ENCODE data around the gene SLC38A11.
"Not testable (repeated sequence)": the region's sequence is repeated elsewhere in the genome, so short reads cannot be mapped to it uniquely, and the experiment has no call there.

The SLC38A11 gene, protein sequence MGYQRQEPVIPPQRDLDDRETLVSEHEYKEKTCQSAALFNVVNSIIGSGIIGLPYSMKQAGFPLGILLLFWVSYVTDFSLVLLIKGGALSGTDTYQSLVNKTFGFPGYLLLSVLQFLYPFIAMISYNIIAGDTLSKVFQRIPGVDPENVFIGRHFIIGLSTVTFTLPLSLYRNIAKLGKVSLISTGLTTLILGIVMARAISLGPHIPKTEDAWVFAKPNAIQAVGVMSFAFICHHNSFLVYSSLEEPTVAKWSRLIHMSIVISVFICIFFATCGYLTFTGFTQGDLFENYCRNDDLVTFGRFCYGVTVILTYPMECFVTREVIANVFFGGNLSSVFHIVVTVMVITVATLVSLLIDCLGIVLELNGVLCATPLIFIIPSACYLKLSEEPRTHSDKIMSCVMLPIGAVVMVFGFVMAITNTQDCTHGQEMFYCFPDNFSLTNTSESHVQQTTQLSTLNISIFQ

DNA sequence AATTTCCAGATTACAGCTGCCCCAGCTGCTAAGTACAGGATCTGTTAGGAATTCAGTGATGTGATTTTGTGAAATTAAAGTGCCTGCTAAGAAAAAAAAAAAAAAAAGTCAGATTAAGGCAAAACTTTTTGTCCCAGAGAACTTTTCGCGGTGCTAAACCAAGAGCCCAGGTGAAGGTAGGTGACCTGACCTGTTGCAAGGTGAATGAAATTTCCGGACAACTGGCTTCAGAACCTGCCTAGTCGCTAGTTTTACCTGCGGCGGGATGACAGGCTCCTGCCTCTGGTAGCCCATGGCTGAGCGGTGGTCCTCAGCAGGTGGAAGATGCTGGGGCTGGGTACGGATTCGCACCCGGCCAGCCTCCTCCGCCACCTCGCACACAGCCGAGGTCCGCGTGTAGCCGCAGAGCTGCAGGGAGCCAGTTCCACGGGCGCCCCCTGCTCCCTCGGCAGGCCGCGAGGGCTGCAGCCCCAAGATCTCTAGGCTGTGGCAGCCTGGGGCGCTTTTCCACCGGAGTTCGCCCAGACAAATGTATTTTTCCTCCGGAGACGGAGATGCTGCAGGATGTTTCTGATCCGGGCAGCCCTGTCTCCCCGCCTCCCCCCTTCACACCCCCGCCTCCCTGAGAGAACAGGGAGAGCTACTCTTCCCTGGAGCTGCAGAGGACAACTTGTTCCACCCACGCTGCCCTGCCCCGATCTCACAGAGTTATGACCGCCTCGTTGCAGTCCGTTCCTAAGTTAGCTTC lies at the start of gene SLC38A11:
Gene SLC38A11, minus strand, starts transcription at position 572 of the 748 bp plus-strand sequence. Its CDS starts 278 bp downstream, at position 294.
- ATAC-seq: no peak
- no peak for DNase-seq

DNA sequence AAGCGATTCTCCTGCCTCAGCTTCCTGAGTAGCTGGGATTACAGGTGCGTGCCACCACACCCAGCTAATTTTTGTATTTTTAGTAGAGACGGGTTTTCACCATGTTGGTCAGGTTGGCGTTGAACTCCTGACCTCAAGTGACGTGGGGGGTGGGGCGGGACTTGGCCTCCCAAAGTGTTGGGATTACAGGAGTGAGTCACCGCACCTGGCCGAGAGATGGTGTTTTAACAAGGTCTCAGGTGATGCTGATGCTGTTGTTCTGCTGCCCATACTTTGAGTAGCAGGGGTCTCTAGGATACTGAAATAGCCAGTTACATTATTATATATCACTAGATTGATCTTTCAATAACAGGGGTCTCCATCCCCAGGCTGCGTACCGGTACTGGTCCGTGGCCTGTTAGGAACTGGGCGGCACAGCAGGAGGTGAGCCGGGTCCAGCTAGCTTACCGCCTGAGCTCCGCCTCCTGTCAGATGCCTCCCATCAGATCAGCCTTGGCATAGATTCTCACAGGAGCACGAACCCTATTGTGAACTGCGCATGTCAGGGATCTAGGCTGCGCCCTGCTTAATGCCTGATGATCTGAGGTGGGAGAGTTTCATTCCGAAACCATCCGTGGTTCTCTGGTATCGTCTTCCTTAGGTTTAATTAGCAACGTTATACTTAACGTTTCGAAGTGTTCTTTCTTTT lies 48.3 kb upstream of the SLC38A11 start:
- no peak for ATAC-seq
- DNase-seq: no peak

DNA sequence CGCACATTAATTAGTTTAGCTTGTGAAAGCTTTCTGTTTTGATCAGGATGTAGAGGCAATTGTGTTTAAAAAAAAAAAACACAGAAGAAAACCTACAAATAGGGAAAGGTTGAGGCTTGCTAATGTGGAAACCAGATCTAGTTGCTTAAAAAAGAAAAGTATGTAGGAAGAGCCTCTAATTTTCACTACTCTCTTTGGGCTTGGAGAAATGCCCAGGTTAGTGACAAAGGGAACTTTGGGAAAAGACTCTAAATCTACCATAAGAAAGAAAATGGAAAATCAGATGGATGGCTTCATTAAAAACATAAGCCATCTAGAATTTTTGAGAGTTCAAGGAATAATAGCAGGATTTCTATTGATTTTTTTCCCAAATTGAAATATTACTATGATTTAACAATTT lies 47.3 kb upstream of the SLC38A11 start:
- ATAC-seq (no peak), DNase-seq (no peak)

DNA sequence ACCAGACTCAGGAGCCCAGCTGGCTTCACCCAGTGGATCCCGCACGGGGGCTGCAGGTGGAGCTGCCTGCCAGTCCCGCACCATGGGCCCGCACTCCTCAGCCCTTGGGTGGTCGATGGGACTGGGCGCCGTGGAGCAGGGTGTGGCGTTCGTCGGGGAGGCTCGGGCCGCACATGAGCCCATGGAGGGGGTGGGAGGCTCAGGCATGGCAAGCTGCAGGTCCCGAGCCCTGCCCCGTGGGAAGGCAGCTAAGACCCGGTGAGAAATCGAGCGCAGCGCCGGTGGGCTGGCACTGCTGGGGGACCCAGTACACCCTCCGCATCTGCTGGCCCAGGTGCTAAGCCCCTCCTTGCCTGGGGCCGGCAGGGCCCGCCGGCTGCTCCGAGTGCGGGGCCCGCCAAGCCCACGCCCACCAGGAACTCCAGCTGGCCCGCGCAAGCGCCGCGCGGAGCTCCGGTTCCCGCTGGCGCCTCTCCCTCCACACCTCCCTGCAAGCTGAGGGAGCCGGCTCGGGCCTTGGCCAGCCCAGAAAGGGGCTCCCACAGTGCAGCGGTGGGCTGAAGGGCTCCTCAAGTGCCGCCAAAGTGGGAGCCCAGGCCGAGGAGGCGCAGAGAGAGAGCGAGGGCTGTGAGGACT lies 39.5 kb upstream of the SLC38A11 start:
- DNase-seq, ATAC-seq: not testable (repeated sequence)

DNA sequence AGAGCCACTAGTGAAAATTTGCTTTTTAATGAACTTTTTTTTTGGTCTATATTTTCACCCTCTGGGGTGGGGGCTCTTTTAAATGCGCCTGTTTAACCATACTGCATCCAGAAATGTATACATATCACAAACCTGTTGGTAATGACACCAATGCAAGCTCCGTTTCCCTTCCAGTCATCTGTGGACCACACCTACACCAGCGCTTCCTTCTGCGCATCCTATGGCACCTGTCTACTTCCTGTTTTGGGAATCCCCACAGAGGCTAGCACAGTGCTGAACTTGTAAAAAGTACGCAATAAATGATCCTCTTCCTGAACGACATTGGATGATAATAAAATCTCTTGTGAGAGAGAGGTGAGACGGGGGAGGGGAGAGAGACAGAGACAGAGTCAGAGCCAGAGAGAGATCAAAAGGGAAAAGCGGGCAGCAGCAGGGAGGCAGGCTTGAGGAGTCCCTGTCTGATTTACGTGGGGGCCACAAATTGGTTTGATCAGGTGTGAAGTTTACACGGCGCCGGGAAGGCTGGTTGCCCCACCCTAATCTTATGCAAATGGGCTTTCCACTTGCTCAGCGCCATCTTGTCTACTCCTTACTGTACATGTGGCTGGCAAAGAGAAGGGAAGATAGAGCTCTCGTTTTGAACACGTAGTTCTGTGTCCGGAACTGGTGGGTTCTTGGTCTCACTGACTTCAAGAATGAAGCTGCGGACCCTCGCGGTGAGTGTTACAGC lies 38.1 kb upstream of the SLC38A11 start:
- ATAC-seq (no peak), DNase-seq (no peak)

DNA sequence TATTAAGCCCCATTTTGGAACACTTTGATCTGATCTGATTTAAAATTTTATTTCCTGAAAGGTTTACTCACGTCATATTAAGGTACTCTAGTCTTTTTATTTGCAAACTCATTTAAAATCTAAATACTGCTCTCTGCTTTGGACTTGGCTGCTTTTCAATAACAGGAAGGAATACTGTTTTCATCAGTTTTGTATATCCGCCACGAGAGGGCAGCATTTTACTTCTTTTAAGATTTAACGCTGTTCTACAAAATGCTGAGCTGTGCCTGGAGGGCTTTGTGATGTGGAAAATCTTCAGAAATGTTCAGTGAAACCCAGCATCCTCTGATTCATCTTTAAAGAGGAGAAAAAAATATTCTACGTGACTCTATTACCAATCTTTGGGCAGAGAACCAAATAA lies 37.5 kb upstream of the SLC38A11 start:
- ATAC-seq (peak; percentile 54), DNase-seq (peak; percentile 42)

DNA sequence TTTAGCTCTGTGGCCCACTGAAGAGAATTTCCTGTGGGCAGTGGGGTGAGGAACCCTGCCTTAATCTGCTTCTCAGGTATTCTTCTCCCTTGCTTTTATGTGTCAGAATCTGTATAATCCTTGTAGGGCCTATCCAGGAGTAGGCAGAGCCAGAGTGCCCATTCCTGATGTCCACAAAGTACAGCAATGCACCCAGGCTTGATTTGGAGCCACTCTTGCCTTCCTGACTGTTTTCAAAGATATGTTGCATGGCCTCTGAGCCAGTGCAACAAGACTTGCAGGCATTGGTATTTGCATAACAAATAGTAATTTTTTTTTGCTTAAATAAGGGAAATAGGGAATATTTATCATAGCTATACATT lies 36.7 kb upstream of the SLC38A11 start:
- ATAC-seq, DNase-seq: not testable (repeated sequence)

DNA sequence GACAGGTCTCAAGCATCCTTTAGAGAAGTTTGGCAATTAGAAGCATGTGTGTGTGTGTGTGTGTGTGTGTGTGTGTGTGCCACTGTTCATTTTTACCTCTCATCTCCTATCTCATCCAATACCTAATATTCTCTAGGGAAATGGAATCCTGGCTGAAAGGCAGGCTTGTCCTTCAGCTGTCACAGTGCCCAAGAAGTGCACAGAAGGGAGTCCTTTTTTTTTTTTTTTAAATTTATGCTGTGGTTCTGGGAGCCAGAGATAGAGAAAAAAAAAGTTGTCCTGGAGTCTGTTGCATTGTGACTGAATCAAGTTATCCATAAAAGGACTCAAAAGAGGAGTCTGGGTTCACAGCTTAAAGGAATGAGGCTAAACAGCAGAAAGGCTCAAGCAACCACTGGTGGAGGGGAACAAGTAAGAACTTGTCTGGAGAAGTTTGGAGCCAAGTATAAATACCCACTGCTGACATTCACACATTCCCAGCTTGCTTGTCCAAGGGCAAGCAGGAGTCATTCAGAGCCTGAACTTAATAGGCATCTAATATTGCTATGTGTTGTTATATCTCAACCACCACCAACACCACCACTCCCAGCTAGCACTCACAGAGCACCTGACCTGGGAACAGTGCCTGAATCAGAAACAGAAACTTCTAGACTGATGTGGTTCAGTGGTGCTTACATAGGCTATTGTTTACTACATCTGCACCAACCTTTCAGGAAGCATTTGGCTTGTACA lies 36.2 kb upstream of the SLC38A11 start:
- peak; percentile 33 for ATAC-seq
- not testable (repeated sequence) for DNase-seq

DNA sequence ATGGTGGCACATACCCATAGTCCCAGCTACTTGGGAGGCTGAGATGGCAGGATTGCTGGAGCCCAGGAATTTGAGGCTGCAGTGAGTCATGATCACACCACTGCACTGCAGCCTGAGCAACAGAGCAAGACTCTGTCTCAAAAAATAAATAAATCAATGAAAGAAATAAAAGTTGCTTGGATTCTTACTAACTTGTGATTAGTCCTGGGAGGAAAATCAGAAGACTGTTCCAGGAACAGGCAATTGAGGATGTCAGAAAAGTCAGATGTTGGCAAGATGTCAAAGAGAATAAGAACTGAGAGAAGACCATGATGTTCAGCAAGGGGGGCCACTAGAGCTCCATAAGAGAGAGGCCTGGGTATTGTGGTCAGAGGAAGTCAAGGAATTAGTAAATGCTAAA lies 35.6 kb upstream of the SLC38A11 start:
- not testable (repeated sequence) for DNase-seq, ATAC-seq

DNA sequence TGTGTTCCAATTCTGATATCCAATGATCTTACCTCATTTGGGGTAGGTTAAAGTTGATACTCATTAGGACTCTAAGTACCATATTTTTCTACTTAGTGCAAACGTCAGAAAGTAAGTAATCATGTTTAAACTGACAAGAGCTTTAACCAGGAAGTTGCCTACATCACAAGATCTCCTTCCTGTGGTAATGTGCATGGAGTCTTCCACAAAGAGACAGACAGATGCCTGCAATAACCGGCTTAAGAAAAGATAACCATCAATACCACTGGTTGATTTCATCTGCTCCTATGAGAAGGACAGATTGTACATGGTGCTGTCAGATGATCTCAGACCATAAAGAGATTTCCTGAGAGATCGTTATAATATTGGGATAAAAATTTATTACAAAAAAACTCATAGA lies 33.5 kb upstream of the SLC38A11 start:
- DNase-seq, ATAC-seq: not testable (repeated sequence)

DNA sequence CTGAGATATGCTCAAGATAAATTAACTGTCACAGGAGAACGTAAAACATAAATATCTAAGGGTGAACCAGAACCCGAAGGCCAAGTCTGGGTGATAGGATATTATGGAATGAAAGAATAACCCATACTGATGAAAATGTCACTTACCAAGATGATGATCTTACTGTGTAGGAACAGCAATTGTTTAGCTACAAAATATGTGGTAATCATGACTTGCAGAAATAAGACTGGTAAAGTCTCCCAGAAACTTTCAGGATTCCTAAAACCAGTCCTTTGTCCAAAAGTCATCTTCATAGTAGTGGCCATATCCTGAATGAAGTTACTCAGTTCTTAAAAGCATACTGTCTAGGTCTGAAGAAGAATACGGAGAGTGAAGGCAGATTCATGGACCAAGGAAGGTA lies 30.7 kb upstream of the SLC38A11 start:
- ATAC-seq, DNase-seq: not testable (repeated sequence)

DNA sequence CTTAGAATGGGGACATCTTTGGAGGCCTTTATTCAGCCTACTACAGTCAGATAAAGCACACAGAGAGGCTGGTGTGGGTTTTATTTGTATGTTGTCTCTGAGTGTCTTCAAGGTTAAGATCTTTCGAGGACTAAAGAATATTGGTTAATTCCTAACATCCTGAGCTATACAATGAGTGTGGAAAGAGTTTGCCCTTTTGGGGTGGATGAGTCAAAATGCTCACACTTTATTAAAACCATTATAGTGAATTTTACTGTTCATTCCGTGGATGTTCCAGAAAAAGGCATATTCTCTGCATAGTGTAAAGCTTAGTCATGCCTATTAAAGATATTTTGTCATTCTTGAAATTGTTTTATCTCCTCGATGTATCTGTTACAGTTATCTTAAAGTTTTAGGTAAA lies 29.1 kb upstream of the SLC38A11 start:
- DNase-seq (no peak), ATAC-seq (no peak)

DNA sequence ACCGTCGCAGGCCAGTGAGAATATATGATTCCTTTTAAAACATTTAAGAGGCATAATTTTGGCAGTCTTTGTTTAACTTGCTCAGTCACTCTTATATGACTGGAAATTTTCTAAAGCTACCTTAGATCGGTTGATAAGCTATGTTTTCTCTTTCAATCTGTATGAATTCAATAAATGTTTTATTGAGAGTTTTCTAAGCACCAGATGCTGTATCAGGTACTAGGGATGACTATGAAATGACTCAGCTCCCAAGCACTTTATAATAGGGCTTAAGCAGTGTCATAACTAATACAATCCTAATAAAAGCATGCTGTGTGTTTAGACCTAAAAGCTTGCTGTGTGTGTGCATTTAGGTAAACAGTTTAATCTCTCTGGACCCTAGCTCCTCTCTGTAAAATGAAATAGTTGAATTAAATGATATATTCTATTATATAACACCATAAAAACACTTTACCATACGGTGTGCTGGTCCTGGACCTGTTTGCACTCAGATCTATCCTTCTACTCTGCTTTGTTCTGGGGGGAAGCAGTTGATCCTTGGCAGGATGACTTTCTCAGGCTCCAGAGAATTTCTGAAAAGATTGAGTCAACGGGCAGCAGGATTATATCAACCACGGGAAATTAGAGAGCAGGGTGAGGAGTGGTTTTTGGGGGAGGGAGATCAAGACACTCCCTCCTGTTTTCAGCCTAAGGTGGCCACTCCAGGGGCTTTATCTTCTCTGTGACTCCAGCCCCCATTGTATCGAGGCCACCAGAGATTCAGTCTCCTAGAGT lies 26.1 kb upstream of the SLC38A11 start:
- no peak for ATAC-seq
- no peak for DNase-seq

DNA sequence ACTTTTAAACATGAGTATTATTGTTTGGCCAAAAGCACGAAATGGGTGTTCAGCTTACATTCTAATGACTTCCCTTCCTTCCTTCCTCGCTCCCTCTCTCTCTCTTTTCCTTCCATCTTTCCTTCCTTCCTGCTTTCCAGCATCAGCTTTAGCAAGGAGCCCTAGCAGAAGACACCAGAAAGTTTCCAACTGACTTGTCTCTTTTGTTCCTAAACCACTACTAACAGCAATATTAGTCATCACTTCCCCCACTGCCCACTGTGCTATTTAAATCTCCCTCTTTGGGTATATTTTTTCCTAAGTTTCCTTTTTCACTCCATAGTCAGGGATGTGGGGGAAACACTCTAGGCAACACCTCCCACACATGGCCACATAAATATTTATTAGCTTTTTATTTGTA lies 25.4 kb upstream of the SLC38A11 start:
- peak; percentile 43 for ATAC-seq
- DNase-seq: not testable (repeated sequence)

DNA sequence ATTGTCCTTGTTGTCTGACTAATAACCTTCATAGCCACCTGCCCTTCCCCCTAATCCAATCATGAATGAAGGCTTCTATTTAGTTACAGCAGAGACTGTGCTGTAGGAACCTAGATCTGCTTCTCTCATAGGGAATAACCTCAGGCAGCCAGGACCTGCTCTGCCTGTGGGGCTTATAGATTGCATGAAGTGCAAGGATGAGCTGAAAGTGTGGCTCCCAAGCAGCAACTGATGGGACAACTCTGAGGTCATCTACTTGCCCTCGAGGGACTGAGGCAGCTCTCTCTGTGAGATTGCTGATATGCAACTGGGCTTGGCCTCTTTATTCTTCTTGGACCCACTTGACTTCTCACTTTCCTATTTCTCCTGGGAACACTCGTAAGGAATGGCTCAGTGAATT lies 23.8 kb upstream of the SLC38A11 start:
- DNase-seq: no peak
- no peak for ATAC-seq

DNA sequence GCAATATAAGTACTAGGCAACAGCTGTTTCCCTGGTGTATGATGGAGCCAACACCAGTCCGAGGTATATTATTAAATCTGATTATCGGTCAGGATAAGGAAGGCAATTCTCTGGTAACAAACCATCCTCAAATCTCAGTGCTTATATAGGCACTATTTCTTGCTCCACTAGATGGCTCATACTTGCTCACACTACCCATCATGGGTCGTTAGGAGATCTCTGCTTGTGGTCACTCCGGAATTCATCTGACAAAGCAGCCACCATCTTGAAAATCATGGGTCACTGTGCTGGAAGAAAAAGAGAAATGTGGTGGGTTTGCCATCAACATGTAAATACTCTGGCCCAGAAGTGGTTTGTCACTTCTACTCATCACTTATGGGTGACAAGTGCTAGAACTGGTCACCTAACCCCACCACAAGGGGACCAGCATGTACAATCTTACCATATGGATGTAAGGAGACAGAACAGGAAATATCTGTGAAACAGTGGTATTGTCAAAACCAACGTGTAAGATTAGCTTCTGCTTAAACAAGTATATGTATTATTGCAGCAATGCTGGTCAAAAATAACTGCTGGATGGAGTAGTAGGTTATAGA lies 21.6 kb upstream of the SLC38A11 start:
- peak; percentile 28 for ATAC-seq
- not testable (repeated sequence) for DNase-seq

DNA sequence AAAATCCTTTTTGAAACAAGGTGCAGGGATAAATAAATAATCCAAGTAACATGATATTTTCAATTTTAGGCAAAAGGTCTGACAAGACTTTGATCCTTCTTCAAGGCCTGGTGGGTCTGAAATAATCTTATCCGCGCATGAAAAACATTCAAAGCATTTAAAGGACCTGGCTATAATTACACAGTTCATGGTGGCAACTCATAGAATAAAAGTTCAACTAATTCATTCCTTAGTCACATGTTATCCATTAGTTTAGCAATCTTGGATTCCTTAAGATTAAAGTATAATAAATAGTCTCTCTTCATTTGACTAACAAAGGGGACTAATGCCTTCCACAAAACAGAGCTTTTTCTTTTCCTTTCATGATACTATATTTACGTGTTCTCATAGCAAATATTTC lies 21.0 kb upstream of the SLC38A11 start:
- ATAC-seq (no peak), DNase-seq (no peak)

DNA sequence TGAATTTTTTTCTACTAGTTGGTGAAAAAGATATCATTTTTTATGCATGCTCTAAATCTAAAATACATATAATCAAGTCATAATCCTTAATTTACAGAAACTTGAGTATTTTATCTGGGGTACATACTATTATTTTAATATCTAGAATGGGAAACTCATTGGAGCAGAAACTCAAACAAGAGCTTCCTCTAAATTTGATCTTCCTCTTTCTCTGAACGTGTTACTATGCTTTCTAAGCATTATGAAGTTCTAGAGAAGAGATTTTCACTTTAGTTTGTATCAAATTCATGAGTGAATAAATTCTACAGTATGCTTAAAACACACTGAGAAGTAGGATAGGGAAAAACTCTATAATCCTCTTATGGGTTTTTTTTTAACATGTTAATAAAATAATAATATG lies 20.6 kb upstream of the SLC38A11 start:
- no peak for DNase-seq
- no peak for ATAC-seq

DNA sequence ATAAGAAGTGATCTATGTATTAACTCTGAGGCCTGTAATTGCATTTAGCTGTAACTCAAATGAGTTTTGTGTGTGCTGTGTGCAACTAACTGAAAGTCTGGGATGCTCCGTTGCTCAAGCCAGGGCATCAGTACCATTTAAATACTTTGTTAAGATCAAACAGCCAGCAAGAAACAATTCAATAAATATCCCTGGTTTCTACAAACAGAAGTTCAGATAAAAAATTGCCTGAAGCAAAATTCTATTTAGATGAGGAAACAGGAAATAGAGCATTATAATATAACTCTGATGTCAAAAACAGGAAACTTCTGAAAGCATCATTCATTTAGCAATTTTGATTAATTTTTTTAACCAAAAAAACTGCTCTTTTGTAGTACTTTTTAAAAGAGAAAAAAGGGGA lies 18.9 kb upstream of the SLC38A11 start:
- ATAC-seq (no peak), DNase-seq (no peak)

DNA sequence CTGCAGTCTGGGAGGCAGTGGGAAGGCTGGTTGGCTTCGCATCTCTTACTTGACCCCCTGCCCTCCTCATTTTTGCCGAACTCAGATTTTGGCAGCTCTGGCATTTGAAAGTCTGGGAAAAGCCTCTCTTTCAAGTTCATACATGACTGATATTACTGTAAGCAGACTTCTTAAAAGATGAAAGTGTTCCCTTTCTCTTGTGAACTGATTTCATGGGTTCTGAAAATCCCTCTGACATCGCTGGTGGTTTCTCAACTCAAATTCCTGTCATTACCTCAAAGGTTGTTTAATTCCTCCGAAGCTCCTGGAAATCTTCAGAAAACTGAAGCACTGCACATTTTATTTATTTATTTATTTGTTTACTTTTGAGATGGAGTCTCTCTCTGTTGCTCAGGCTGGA lies 16.9 kb upstream of the SLC38A11 start:
- no peak for ATAC-seq

More for the DNA sequence above, 16.9 kb upstream of the SLC38A11 start:
- no peak for DNase-seq

Data from stimulated activated naive CD8-positive, alpha-beta T cell treated with anti-CD3 and anti-CD28 coated beads, Interleukin-15, Interleukin-2, amounts not matched to agents 100 U/mL and 50 U/mL, for 24 hours (primary cell).